A549 (cell line): ENCODE measurements around the gene TDP2.

Source experiments
- CEBPB ChIP-seq, 2 experiments: fragments of >200 bp in 1 of 2; sonication (Bioruptor Twin) in 1 of 2; formaldehyde crosslinking in 1 of 2; IDR thresholded peaks; 2 replicates each; pipeline ENCODE4 v1.6.1; 2012 to 2016
- FOSL2 ChIP-seq, 2 experiments: fragments of 450-650 bp in 1 of 2; fragments of >200 bp in 1 of 2; sonication (Bioruptor Twin) in 1 of 2; formaldehyde crosslinking; IDR thresholded peaks; 2 replicates each; pipeline versions ENCODE4 v1.5.0 to v1.6.1; 2016 to 2020; ENCODE audit warnings: mild to moderate bottlenecking in 1 of 2, moderate library complexity in 1 of 2
- HDAC2 ChIP-seq: fragments of 200-600 bp; sonication (generic); IDR thresholded peaks from 2 replicates; pipeline ENCODE4 v1.6.1; 2016
- JUN ChIP-seq, 2 experiments: fragments of >200 bp; sonication (Bioruptor Twin); formaldehyde crosslinking; IDR thresholded peaks; 2 replicates in 1 of 2; 3 replicates in 1 of 2; pipeline ENCODE4 v1.6.1; 2016 to 2017
- POLR2A ChIP-seq: IDR thresholded peaks from 2 replicates; pipeline ENCODE4 v1.6.1; 2012; ENCODE audit warnings: mild to moderate bottlenecking, low read length
- POLR2AphosphoS2 ChIP-seq: conservative IDR thresholded peaks from 2 replicates; pipeline ENCODE4 v1.6.1; 2012; ENCODE audit warnings: low read length, improper control_type of control experiment, inconsistent platforms
- TP53 ChIP-seq: fragments of 250-450 bp; sonication (Bioruptor Pico); IDR thresholded peaks from 2 replicates; pipeline ENCODE4 v1.5.0; 2021; ENCODE audit warnings: mild to moderate bottlenecking, moderate library complexity
- ZC3H11A ChIP-seq: fragments of 450-650 bp; IDR thresholded peaks from 2 replicates; pipeline ENCODE4 v1.6.1; 2014; ENCODE audit warnings: antibody characterized with exemption, mild to moderate bottlenecking
- TF ChIP-seq, protein P1 (sequence below): fragments of >200 bp; sonication (Bioruptor Twin); formaldehyde crosslinking; IDR thresholded peaks from 3 replicates; pipeline ENCODE4 v1.5.1; 2016
- TF ChIP-seq, protein P2 (sequence below): IDR thresholded peaks from 2 replicates; pipeline ENCODE4 v1.6.1; 2012
- TF ChIP-seq, protein P3 (sequence below): fragments of 200-600 bp; sonication (generic); IDR thresholded peaks from 2 replicates; pipeline ENCODE4 v1.6.1; 2016; ENCODE audit warnings: antibody characterized with exemption, mild to moderate bottlenecking, moderate library complexity
- TF ChIP-seq, protein P4 (sequence below): IDR thresholded peaks from 2 replicates; pipeline ENCODE4 v1.6.1; 2012
- TF ChIP-seq, protein P5 (sequence below): fragments of 150-350 bp; IDR thresholded peaks from 2 replicates; pipeline ENCODE4 v1.6.1; 2014; ENCODE audit warnings: low read depth, mild to moderate bottlenecking, low read length

DNA sequence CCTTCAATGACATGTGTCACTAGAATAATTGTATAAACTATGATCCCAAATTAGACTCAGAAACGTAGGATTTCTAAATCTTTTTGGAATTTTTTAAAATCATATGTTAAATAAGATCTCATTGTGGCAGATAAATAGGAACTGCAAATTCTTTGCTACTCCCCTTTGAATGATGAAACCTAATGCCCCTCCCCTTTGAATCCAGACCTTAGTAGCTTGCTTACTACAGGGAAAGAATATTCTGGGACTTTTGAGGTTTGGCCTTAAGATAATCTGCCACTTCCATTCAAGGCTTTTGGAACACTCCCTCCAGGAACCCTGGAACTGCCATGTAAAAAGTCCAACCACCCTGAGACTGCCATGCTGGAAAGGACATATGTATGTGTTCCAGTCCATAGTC, 7.1 kb downstream of the TDP2 start:
- TF ChIP-seq, protein P1, sequence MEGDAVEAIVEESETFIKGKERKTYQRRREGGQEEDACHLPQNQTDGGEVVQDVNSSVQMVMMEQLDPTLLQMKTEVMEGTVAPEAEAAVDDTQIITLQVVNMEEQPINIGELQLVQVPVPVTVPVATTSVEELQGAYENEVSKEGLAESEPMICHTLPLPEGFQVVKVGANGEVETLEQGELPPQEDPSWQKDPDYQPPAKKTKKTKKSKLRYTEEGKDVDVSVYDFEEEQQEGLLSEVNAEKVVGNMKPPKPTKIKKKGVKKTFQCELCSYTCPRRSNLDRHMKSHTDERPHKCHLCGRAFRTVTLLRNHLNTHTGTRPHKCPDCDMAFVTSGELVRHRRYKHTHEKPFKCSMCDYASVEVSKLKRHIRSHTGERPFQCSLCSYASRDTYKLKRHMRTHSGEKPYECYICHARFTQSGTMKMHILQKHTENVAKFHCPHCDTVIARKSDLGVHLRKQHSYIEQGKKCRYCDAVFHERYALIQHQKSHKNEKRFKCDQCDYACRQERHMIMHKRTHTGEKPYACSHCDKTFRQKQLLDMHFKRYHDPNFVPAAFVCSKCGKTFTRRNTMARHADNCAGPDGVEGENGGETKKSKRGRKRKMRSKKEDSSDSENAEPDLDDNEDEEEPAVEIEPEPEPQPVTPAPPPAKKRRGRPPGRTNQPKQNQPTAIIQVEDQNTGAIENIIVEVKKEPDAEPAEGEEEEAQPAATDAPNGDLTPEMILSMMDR, result no peak
- TF ChIP-seq FOSL2 (IDR thresholded peaks at IDR 0.05), result no peak
- TF ChIP-seq FOSL2 (CRISPR knock-in tag; IDR thresholded peaks at IDR 0.05), result no peak
- TF ChIP-seq, protein P2, sequence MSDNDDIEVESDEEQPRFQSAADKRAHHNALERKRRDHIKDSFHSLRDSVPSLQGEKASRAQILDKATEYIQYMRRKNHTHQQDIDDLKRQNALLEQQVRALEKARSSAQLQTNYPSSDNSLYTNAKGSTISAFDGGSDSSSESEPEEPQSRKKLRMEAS, result no peak
- no peak for TF ChIP-seq HDAC2
- TF ChIP-seq, protein P3, sequence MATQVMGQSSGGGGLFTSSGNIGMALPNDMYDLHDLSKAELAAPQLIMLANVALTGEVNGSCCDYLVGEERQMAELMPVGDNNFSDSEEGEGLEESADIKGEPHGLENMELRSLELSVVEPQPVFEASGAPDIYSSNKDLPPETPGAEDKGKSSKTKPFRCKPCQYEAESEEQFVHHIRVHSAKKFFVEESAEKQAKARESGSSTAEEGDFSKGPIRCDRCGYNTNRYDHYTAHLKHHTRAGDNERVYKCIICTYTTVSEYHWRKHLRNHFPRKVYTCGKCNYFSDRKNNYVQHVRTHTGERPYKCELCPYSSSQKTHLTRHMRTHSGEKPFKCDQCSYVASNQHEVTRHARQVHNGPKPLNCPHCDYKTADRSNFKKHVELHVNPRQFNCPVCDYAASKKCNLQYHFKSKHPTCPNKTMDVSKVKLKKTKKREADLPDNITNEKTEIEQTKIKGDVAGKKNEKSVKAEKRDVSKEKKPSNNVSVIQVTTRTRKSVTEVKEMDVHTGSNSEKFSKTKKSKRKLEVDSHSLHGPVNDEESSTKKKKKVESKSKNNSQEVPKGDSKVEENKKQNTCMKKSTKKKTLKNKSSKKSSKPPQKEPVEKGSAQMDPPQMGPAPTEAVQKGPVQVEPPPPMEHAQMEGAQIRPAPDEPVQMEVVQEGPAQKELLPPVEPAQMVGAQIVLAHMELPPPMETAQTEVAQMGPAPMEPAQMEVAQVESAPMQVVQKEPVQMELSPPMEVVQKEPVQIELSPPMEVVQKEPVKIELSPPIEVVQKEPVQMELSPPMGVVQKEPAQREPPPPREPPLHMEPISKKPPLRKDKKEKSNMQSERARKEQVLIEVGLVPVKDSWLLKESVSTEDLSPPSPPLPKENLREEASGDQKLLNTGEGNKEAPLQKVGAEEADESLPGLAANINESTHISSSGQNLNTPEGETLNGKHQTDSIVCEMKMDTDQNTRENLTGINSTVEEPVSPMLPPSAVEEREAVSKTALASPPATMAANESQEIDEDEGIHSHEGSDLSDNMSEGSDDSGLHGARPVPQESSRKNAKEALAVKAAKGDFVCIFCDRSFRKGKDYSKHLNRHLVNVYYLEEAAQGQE, result no peak
- TF ChIP-seq ZC3H11A, result no peak
- no peak for TF ChIP-seq TP53 (CRISPR knock-in tag)
- TF ChIP-seq CEBPB (IDR thresholded peaks at IDR 0.05), result no peak
- no peak for TF ChIP-seq JUN (IDR thresholded peaks at IDR 0.05)
- TF ChIP-seq, protein P4, sequence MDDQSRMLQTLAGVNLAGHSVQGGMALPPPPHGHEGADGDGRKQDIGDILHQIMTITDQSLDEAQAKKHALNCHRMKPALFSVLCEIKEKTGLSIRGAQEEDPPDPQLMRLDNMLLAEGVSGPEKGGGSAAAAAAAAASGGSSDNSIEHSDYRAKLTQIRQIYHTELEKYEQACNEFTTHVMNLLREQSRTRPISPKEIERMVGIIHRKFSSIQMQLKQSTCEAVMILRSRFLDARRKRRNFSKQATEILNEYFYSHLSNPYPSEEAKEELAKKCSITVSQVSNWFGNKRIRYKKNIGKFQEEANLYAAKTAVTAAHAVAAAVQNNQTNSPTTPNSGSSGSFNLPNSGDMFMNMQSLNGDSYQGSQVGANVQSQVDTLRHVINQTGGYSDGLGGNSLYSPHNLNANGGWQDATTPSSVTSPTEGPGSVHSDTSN, result no peak
- no peak for TF ChIP-seq POLR2A
- TF ChIP-seq POLR2AphosphoS2, result no peak
- TF ChIP-seq, protein P5, sequence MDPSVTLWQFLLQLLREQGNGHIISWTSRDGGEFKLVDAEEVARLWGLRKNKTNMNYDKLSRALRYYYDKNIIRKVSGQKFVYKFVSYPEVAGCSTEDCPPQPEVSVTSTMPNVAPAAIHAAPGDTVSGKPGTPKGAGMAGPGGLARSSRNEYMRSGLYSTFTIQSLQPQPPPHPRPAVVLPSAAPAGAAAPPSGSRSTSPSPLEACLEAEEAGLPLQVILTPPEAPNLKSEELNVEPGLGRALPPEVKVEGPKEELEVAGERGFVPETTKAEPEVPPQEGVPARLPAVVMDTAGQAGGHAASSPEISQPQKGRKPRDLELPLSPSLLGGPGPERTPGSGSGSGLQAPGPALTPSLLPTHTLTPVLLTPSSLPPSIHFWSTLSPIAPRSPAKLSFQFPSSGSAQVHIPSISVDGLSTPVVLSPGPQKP, result no peak
